HG03135 (cell line): ENCODE measurements around the gene MYBPC3.

Source experiments
- ATAC-seq: cut with Tn5 transposase; IDR thresholded peaks from one replicate; pipeline ENCODE4 v1.9.1; 2021; ENCODE audit warnings: mild to moderate bottlenecking, moderate library complexity; ENCODE audit not compliant: unreplicated experiment

MYBPC3 gene

GRCh38 chr11:47359162-47359561 is 6.7 kb upstream of the MYBPC3 start:
- no peak for ATAC-seq

DNA sequence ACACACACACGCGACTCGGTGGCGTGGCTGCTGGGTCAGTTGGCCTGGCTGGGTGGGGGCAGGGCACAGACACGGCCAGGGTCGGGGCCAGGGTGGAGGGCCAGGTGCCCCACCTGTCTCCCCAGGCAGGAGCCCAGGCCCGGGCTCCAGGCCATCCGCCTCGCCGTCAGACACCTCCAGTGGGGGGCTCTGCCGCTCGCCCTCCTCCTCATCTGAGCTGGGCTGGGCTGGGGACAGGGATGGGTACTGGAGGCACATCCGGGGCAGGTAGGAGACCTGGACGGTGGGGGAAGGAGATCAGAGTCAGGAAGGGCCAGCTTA is 6.2 kb upstream of the MYBPC3 start:
- ATAC-seq: no peak

DNA sequence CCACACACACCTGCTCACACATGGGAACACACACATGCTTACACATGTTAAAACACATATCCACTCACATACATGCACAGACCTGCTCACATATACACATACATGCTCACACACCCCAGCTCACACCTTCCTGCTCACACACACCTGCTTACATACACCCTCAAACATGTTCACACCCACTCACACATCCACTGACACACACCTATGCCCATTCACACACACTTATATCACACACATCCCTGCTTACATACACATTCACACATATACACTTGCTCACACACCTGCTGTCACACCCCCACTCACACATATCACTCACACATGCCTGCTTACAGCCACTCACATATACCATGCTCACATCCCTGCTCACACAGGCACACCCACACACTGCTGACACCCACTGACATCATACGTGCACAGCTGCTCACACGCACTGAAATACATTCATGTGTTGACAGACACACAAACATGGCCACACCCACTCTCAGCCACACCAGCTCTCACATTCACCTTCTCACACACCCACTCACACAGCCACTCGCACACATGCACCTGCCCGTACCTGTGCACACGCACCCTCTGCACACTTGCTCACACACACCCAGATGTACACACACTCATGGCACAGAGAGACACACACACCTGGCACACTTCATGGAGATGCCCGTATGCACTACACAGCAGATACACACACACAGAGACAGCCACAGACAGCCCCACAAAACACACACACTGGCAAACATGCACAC is 5.7 kb upstream of the MYBPC3 start:
- no peak for ATAC-seq

GRCh38 chr11:47356998-47357329 is 4.5 kb upstream of the MYBPC3 start:
- no peak for ATAC-seq

- no peak for ATAC-seq
Measured at GRCh38 chr11:47356129-47356997, 3.9 kb upstream of the MYBPC3 start.

DNA sequence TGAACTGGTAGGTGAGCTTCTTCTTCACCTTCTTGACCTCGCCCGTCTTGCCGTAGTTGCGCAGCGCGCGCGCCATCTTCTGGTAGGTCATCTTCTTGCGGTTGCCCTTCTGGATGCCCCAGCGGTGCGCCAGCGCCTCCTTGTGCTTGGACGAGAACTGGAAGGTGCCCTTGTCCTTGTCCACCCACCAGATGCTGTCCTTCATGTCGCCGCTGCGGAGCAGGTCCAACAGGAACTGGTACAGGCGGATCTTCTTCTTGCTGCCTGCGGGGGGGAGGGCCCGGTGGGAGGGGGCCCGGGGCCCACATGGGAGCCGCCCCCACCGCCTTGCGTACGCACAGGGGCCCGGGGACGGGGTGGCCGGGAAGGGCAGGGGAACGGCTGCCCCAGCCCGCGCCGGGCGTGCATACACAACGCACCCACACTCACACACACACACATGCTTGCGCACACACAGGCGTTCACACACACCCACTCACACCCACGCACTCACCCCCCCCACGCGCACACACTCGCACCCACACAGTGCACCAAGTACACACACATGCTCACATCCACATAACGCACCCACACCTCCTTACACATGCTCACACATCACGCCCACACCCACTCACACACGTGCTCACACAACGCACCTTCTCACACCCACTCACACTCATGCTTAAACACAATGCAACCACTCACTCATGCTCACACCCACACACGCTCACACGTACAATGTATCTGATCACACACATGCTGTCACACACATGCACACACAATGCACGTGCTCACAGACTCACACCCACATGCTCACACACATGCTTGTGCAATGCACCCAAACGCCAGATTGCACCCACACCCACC is 3.0 kb upstream of the MYBPC3 start:
- no peak for ATAC-seq

DNA sequence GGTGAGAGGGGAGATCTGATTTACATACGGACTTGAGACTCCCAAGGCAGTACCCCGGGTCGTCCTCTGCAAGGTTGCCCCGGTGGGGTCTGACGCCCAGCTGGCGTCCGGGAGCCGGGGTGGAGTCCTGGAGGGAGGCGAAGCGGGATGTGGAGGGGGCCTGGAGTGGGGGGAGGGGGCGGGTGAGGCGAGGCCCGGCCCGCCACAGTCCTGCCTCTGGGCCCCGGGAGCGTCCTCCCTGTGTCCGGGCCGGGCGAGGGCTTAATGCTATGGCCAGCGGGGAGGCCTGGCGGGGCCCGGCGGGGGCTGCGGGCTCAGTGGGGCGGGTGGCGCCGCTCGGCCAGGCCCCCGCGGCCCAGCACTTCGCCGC is 2.4 kb upstream of the MYBPC3 start:
- no peak for ATAC-seq

DNA sequence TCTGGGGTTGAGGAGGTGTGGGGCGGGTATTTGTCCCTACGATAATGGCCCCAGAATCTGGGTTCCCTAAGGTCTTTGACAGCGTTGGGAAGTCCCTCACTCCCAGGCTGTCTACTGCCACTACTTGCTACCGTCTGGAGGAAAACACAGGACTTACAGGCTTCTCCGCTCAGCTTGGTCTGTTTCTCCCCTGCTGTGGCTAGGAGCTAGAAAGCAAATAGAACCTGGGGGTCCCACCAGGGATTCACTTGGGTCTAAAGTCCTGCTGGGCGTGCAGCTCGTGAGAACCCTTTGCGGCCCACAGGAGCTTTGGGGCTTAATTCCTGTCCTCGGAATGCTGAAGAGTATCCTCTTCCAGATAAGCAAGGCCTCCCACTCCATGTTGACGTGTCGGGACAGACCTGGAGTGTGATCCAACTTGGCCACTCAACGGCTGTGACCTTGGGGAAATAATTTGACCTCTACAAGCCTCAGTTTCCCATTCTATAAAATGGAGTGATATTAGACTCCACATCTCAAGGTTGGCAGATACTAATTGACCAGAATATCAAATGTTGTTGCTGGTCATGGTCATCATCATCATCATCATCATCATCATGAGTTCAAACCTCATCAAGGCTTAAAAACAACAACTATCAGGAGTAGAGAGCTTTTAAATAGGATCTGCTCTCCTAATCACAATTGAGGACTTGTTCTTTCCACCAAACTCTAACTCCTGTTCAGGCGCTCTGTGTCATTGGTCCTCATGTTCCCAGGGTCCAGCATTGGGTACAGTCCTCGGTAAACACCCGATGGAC is 1.7 kb upstream of the MYBPC3 start:
- no peak for ATAC-seq

DNA sequence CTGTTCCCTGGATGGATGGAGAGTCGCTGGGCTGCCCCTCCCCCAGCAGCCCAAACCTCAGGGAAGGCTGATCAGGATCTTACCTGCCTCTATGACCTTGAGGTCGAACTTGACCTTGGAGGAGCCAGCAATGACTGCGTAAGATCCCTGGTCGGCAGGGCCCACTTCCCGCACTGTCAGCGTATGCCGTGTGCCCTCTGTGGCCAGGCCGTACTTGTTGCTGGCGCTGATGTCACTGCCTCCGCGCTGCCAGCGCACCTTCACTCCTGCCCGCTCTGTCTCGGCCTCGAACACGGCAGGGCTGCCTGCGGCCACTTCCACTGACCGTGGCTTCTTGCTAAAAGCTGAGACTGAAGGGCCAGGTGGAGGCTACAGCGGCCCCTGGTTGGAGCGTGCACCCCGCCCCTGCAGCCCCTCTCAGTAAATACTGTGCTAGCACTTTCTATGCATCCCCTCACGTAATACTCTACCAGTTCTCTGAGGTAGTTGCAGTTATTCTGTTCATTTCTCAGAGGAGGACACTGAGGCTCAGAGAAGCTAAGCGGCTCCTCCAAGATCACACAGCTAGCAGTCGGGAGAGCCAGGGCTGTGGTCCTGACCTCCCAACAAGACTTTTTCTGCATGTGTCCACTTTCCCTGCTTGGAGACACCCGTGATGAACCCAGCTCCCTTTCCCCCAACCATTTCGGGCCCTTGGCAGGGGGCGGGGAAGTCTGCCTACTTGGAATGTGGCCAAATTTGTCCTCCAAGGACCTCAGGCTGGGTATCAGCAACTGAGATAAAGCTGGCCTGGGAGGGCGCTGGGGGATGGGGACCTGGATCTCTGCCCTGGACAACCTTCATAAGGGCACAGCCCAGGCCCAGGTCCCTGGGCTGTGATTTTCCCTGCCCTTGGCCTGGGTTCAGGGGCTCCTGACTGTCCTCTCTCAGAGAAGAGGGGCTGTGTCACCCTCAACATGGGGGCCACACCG is 1.1 kb downstream of the MYBPC3 start:
- no peak for ATAC-seq

DNA sequence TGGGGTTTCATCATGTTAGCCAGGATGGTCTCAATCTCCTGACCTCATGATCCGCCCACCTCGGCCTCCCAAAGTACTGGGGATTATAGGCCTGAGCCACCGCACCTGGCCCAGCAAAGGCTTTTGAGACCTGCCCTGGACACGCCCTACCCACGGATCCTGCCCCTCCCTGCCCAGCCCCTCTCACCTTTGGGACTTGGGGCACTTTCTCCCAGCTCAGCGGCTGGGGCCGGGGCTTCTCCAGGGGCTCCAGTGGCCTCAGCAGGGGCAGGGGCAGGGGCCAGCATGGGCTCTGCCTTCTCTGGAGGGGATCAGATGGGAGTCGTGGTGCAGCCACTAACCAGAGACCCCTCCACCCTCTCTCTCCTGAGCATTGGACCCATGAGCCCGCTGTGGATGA is 2.2 kb downstream of the MYBPC3 start:
- ATAC-seq: no peak

DNA sequence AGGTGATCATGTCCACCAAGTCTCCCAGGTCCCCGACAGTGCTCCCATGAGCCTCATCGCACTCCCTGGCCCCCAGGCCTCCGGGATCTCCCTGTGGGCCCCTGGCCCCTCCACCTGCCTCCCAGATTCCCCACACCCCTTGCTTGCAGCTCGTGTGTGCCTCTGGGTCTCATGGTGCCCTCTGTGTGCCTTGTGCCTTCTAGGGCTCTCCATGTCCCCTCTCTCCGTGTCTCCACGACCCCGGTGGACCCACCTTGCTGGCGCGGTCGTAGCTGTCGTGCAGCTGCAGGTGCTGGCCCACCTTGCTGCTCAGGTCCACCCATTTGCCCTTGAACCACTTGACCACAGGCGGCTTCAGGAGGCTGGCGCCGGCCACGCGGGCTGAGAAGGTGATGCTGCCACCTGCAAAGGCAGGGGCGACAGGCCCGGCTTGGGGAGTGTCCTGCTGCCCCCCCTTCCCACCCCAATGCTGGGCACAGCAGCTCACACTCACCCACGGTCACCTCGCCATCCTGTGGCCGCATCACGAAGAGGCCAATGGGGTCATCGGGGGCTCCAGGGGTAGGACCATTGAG is 2.9 kb downstream of the MYBPC3 start:
- ATAC-seq: no peak

DNA sequence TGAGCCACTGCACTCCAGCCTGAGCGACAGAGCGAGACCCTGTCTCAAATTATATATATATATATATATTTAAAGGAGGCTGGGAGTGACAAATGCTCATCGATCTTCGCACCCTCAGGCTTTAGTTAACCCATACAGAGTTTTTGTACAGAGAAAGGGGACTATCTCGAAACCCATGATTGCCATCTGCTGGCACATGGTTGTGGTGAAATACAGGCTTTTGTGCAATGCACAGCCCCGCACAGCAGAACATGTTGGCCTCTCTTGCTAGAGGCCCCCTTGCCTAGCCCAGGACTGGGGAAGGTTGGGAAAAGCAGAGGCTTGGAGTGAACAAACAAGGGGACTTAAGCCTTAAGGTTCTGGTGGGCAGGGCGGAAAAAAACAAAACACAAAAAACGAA is 3.6 kb downstream of the MYBPC3 start:
- no peak for ATAC-seq

- no peak for ATAC-seq
Measured at GRCh38 chr11:47348131-47348802, 4.2 kb downstream of the MYBPC3 start.

DNA sequence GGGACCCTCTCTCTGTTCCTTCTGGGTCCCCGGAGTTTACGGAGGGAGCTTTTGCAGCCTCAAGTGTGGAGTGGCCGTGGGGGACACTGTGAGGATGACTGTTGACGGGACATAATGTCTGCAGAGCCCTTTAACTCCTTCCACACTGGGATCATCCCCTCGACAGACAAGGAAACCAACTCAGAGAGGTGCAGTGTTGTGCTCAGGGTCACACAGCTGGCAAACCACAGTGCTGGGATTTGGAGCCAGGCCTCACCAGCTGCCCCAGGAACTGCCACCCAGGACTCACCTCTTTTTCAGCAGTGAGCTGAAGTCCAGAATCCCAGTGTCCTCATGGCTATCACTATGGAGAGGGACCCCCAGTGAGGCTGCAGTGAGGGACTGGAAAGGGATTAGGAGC is 5.4 kb downstream of the MYBPC3 start:
- ATAC-seq: no peak

GRCh38 chr11:47345890-47346563 is 6.5 kb downstream of the MYBPC3 start:
- no peak for ATAC-seq

- ATAC-seq: no peak
Measured at GRCh38 chr11:47342854-47343253, 9.6 kb downstream of the MYBPC3 start.

DNA sequence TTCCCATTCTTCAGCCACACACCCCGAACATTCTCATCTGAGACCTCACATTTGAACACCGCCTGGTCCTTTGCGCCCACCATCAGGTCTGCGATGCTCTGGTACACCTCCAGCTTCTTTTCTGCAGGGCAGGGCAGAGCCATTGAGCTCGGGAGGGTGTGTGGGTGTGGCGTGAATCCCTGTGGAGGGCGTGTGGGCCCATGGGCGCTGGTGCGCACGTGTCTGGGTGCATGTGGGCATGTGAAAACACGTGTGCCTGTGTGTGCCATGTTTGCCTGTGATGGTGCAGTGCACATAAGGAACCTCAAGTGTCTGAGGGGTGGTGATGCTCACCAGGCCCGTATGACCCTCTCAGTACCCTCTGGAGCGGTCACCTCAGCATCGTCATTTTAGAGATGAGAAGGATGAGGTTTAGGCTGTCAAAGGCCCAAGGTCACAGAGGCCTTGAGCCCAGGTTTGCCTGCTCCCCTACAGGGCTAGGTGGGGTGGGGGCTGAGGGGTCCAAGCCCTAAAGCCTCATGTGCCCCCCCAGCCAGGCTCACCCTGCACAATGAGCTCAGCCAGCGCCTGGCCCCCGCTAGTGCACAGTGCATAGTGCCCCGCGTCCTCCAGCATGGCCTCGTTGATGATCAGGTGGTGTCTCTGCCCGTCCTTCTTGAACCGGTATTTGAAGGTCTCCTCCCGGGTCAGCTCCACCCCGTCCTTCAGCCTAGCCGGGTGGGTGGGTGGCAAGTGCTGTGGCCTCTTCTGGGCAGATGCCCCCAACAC is 10.3 kb downstream of the MYBPC3 start:
- no peak for ATAC-seq
